GM12864 (cell line): ENCODE data around the gene UBAP1L.
"Not testable (repeated sequence)": the region's sequence is repeated elsewhere in the genome, so short reads cannot be mapped to it uniquely, and the experiment has no call there.

ENCODE experiments used
- DNase-seq: peaks from one replicate; pipeline ENCODE4 v3.0.0-alpha.2; 2011; ENCODE audit warnings: low read depth
- H3K4me3 ChIP-seq: 2 replicates; pipeline ENCODE4 v1.5.1; 2011; ENCODE audit warnings: mild to moderate bottlenecking, low read depth, low read length, control low read depth
- CTCF ChIP-seq: IDR thresholded peaks from 2 replicates; pipeline ENCODE4 v1.5.1; 2011; ENCODE audit warnings: low read depth, mild to moderate bottlenecking, moderate library complexity, low read length, control low read depth, inconsistent platforms; ENCODE audit errors: missing control alignments

UBAP1L gene

GRCh38 chr15:65115086-65115485, at the start of gene UBAP1L:
TSS of gene UBAP1L (minus strand) at chr15:65115200. CDS start at chr15:65106215, 8,985 bp downstream.
- H3K4me3 ChIP-seq: no peak within 1 kb of the TSS
- DNase-seq: no peak
- TF ChIP-seq CTCF: no peak

GRCh38 chr15:65164139-65164538, 49.1 kb upstream of the UBAP1L start:
- no peak for TF ChIP-seq CTCF
- no peak for DNase-seq
- no peak overlapping the region for H3K4me3 ChIP-seq

GRCh38 chr15:65163041-65163440, 48.0 kb upstream of the UBAP1L start:
- no peak for DNase-seq
- TF ChIP-seq CTCF: no peak
- no peak overlapping the region for H3K4me3 ChIP-seq

GRCh38 chr15:65156692-65157091, 41.7 kb upstream of the UBAP1L start:
- no peak overlapping the region for H3K4me3 ChIP-seq
- TF ChIP-seq CTCF: no peak
- DNase-seq: no peak

- TF ChIP-seq CTCF: no peak
- H3K4me3 ChIP-seq: no peak overlapping the region
- no peak for DNase-seq
Observed at GRCh38 chr15:65154720-65155119, 39.7 kb upstream of the UBAP1L start.

GRCh38 chr15:65147902-65148301, 32.9 kb upstream of the UBAP1L start:
- TF ChIP-seq CTCF: no peak
- no peak overlapping the region for H3K4me3 ChIP-seq
- no peak for DNase-seq

- no peak overlapping the region for H3K4me3 ChIP-seq
- DNase-seq: no peak
- TF ChIP-seq CTCF: no peak
Observed at GRCh38 chr15:65146438-65146837, 31.4 kb upstream of the UBAP1L start.

- H3K4me3 ChIP-seq, DNase-seq: not testable (repeated sequence)
Observed at GRCh38 chr15:65138631-65139030, 23.6 kb upstream of the UBAP1L start.

GRCh38 chr15:65137893-65138292, 22.9 kb upstream of the UBAP1L start:
- H3K4me3 ChIP-seq, DNase-seq: not testable (repeated sequence)

GRCh38 chr15:65137089-65137488, 22.1 kb upstream of the UBAP1L start:
- not testable (repeated sequence) for DNase-seq

More at GRCh38 chr15:65137089-65137488, 22.1 kb upstream of the UBAP1L start:
- H3K4me3 ChIP-seq: not testable (repeated sequence)
